ENCODE data around the gene BMP4. TPM values are rescaled to one million over a fixed set of nuclear protein-coding genes. Genes with fewer than 3 reads are reported as not detected.
A peak's percentile ranks its signal among the peaks of the same experiment; 100 is the strongest.

Gene BMP4
- total RNA-seq, 1 experiment from 2014 or later: 12.2 TPM

DNA sequence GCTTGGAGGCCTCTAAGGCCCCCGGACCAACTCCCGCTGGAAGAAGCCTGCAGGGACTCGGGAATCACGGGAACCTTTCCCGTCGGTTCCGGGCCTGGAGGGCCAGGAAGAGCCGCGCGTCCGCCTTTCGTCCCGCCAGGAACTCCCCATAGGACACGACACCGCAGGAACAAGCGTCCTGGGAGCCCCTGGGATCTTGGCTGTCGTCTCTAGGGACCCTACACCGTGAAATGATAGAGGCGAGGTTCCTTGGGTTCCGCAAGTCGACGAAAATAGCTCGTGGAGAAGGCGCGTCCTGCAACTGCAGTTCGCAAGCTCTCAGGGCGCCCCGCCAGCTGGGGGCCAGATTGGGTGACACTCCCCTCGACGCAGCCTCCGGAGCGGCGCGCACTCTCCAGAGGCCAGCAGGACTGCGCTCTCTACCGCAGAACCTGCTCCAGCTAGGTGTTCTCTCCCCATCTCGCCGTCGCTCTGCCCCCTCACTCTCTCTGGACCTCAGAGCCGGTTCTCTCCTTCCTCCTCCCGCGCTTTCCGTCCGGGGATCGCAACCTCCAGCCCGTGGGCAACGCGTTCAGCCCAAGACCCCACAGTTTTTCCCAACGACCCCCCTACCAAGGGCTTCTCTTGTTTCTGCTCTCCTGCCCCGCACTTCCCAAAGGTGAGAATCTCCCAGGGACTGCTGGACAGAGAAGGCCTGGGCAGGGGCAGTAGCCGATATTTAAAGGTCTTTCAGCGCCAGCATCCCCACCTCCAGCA lies 776 bp downstream of the BMP4 start:
- H3K56ac ChIP-seq (ENCODE audit: insufficient read length, low read depth, low read length): no peak overlapping the region
- no peak overlapping the region for H3K14ac ChIP-seq (ENCODE audit: insufficient read depth, low read length)
- H2AK5ac ChIP-seq (ENCODE audit: insufficient read length, low read length): no peak overlapping the region
- no peak overlapping the region for H4K8ac ChIP-seq (replicated peaks; ENCODE audit: insufficient read length, low read depth, low read length)
- H3K27ac Mint-ChIP-seq: 0 out of 7 replicates have a peak overlapping the region, but pooled peaks of 1 of the 3 experiments have one; percentile 73
- H3K79me1 ChIP-seq (ENCODE audit: insufficient read depth, low read depth, low read length, poor library complexity, severe bottlenecking): no peaks in the 10 kb centered on the region
- H2BK15ac ChIP-seq (ENCODE audit: low read depth, low read length): no peak overlapping the region
- H4K91ac ChIP-seq (ENCODE audit: insufficient read length, low read depth, low read length): no peak overlapping the region
- H3K4ac ChIP-seq (ENCODE audit: low read depth, low read length): no peak overlapping the region
- no peaks in the 10 kb centered on the region for H4K20me1 ChIP-seq (ENCODE audit: control insufficient read depth, insufficient read depth, insufficient read length)
- H3K4me1 Mint-ChIP-seq: peaks cover 36 to 49% of the 10 kb centered on the region in 2 experiments
- H3K9ac ChIP-seq (ENCODE audit: extremely low read depth, insufficient read length, low read length): no peak overlapping the region
- H2AFZ ChIP-seq (ENCODE audit: low read length): no peak overlapping the region
- peak overlapping the region; percentile 81 for H3K4me2 ChIP-seq (ENCODE audit: insufficient read depth, insufficient read length, low read length)
- H3K9me3 Mint-ChIP-seq: no peaks in the 10 kb centered on the region; a peak in 1 of 5 replicates
- H3K36me3 Mint-ChIP-seq (ENCODE audit: insufficient read depth in 1 of 3, low read depth in 3 of 3): peaks cover 2 to 13% (median 4%) of the 10 kb centered on the region in 3 experiments
- no peak overlapping the region for H2BK20ac ChIP-seq (ENCODE audit: low read depth, low read length, poor library complexity, severe bottlenecking)
- no peak overlapping the region for H2BK12ac ChIP-seq (ENCODE audit: insufficient read length, low read depth, low read length)
- H3K27me3 ChIP-seq (ENCODE audit: insufficient read depth, low read length): peaks cover 28% of the 10 kb centered on the region; the same call in 1 of the 2 replicates
- no peak overlapping the region for H3K27ac ChIP-seq (ENCODE audit: insufficient read length, low read depth, low read length)
- H3K4me1 ChIP-seq (ENCODE audit: insufficient read depth, low read length): peaks cover 2% of the 10 kb centered on the region; the same call in 1 of the 2 replicates
- peak; percentile 61 for DNase-seq
- no peak overlapping the region for H2BK120ac ChIP-seq (ENCODE audit: low read depth, low read length, poor library complexity, severe bottlenecking)
- no peak overlapping the region for H2BK5ac ChIP-seq (ENCODE audit: insufficient read length, low read length)
- TF ChIP-seq, protein P1, sequence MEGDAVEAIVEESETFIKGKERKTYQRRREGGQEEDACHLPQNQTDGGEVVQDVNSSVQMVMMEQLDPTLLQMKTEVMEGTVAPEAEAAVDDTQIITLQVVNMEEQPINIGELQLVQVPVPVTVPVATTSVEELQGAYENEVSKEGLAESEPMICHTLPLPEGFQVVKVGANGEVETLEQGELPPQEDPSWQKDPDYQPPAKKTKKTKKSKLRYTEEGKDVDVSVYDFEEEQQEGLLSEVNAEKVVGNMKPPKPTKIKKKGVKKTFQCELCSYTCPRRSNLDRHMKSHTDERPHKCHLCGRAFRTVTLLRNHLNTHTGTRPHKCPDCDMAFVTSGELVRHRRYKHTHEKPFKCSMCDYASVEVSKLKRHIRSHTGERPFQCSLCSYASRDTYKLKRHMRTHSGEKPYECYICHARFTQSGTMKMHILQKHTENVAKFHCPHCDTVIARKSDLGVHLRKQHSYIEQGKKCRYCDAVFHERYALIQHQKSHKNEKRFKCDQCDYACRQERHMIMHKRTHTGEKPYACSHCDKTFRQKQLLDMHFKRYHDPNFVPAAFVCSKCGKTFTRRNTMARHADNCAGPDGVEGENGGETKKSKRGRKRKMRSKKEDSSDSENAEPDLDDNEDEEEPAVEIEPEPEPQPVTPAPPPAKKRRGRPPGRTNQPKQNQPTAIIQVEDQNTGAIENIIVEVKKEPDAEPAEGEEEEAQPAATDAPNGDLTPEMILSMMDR (conservative IDR thresholded peaks at IDR 0.05): no peak
- H3T11ph ChIP-seq (ENCODE audit: low read length): no peak overlapping the region
- H3K79me2 ChIP-seq (ENCODE audit: insufficient read depth, low read length): no peaks in the 10 kb centered on the region
- WGBS (ENCODE audit: extremely low coverage, insufficient read length, low lambda C conversion rate): no CpG with 5 or more reads among the region's 52 CpGs
- no peak overlapping the region for H3K23ac ChIP-seq (ENCODE audit: insufficient read length, low read depth, low read length)
- no peak overlapping the region for H4K5ac ChIP-seq (ENCODE audit: insufficient read length, low read depth, low read length)
- H3K9me3 ChIP-seq (ENCODE audit: control insufficient read depth, low read depth, low read length): no peaks in the 10 kb centered on the region
- H3K23me2 ChIP-seq (ENCODE audit: insufficient read length, low read depth, low read length, poor library complexity, severe bottlenecking): peaks cover 48% of the 10 kb centered on the region
- H3K27me3 Mint-ChIP-seq (ENCODE audit: low read depth): peaks cover 89% of the 10 kb centered on the region
- H3K4me3 Mint-ChIP-seq: peak overlapping the region; percentile 84 to 93
- H3K18ac ChIP-seq (ENCODE audit: insufficient read length, low read depth, low read length): no peak overlapping the region

All from H9 (cell line).